Keratinocyte (primary cell): ENCODE data around the gene SIRT4. TPM values are rescaled to one million over a fixed set of nuclear protein-coding genes. Genes with fewer than 3 reads are reported as not detected.

Source experiments
- DNase-seq: peaks from one replicate; pipeline ENCODE4 v3.0.0-alpha.2; 2011; ENCODE audit warnings: low read depth, missing footprints, low spot score
- FAIRE-seq: peaks from 2 replicates; lab custom pipeline; 2011; peaks lifted over from hg19 to GRCh38; lab: Jason Lieb, UNC
- H2AFZ ChIP-seq: 2 replicates; pipeline ENCODE4 v1.6.0; 2012; ENCODE audit warnings: low read length, control low read depth, inconsistent platforms; ENCODE audit not compliant: control insufficient read depth
- H3K27ac ChIP-seq: 2 replicates; pipeline ENCODE4 v1.5.1; 2011; ENCODE audit warnings: low read length; ENCODE audit not compliant: control insufficient read depth, insufficient read depth
- H3K27me3 ChIP-seq: 3 replicates; pipeline ENCODE4 v1.6.0; 2011; ENCODE audit warnings: low read length; ENCODE audit not compliant: control insufficient read depth, insufficient read depth; ENCODE audit errors: extremely low read depth
- H3K36me3 ChIP-seq, 2 experiments: 2 replicates in 1 of 2; 3 replicates in 1 of 2; pipeline ENCODE4 v1.5.1; 2011; ENCODE audit warnings: low read length in 2 of 2, mild to moderate bottlenecking in 1 of 2; ENCODE audit not compliant: control insufficient read depth in 2 of 2, insufficient read depth in 2 of 2; ENCODE audit errors: extremely low read depth in 1 of 2
- H3K4me1 ChIP-seq: 3 replicates; pipeline ENCODE4 v1.5.1; 2011; ENCODE audit warnings: low read length; ENCODE audit not compliant: control insufficient read depth, insufficient read depth; ENCODE audit errors: extremely low read depth
- H3K4me2 ChIP-seq: 3 replicates; pipeline ENCODE4 v1.6.0; 2011; ENCODE audit warnings: low read depth, low read length; ENCODE audit not compliant: control insufficient read depth, insufficient read depth; ENCODE audit errors: extremely low read depth
- H3K4me3 ChIP-seq, 3 experiments: fragments of 200-600 bp in 1 of 3; sonication (generic) in 1 of 3; 2 replicates in 2 of 3; 3 replicates in 1 of 3; pipeline ENCODE4 v1.5.1; 2011 to 2016; ENCODE audit warnings: low read length in 3 of 3, mild to moderate bottlenecking in 3 of 3, control low read depth in 2 of 3, inconsistent platforms in 1 of 3, low read depth in 1 of 3, mixed read lengths in 1 of 3, mixed run types in 1 of 3, moderate library complexity in 1 of 3; ENCODE audit not compliant: control insufficient read depth in 2 of 3, insufficient read depth in 2 of 3; ENCODE audit errors: extremely low read depth in 1 of 3
- H3K79me2 ChIP-seq: 2 replicates; pipeline ENCODE4 v1.6.0; 2012; ENCODE audit warnings: low read length; ENCODE audit not compliant: control insufficient read depth, insufficient read depth
- H3K9ac ChIP-seq: 3 replicates; pipeline ENCODE4 v1.6.0; 2011; ENCODE audit warnings: low read length; ENCODE audit not compliant: control insufficient read depth, insufficient read depth; ENCODE audit errors: extremely low read depth
- H3K9me1 ChIP-seq: 3 replicates; pipeline ENCODE4 v1.6.0; 2011; ENCODE audit warnings: low read length; ENCODE audit not compliant: control insufficient read depth, insufficient read depth; ENCODE audit errors: extremely low read depth
- H3K9me3 ChIP-seq: 2 replicates; pipeline ENCODE4 v1.5.1; 2012; ENCODE audit warnings: low read depth, low read length; ENCODE audit not compliant: control insufficient read depth
- H4K20me1 ChIP-seq: 3 replicates; pipeline ENCODE4 v1.6.0; 2011; ENCODE audit warnings: low read length; ENCODE audit not compliant: control insufficient read depth, insufficient read depth; ENCODE audit errors: extremely low read depth
- EZH2 ChIP-seq: IDR thresholded peaks from one replicate; pipeline ENCODE4 v1.6.1; 2012; ENCODE audit warnings: inconsistent platforms, mild to moderate bottlenecking, low read length, moderate library complexity
- dilution Hi-C: fragments of 300-500 bp; cut with MboI; formaldehyde crosslinking; loops from one replicate; pipeline ENCODE4 v1.7.0; 2020; ENCODE audit warnings: low sequenced_read_pairs; ENCODE audit not compliant: extremely low pct_ligation_motif_present
- polyA plus RNA-seq, 5 experiments: library from polyadenylated mRNA; depleted of rRNA in 3 of 5; stranded (reverse) in 3 of 5; stranded (forward) in 1 of 5; unstranded in 1 of 5; fragments of >200 nt; gene quantifications; 1 replicate in 1 of 5; 2 replicates in 3 of 5; 3 replicates in 1 of 5; pipeline versions ENCODE4 v1.2.1 to v1.2.3, GENCODE V29; 2011 to 2012; ENCODE audit warnings: missing spikeins in 2 of 5, low read depth in 1 of 5, low replicate concordance in 1 of 5
- TF ChIP-seq, protein P1 (sequence below), 3 experiments: IDR thresholded peaks in 1 of 3; conservative IDR thresholded peaks in 1 of 3; optimal IDR thresholded peaks in 1 of 3; 2 replicates in 2 of 3; 3 replicates in 1 of 3; pipeline versions ENCODE3 to v1.5.1; 2011; ENCODE audit warnings: low read length in 3 of 3, mild to moderate bottlenecking in 3 of 3, moderate library complexity in 2 of 3, control low read depth in 1 of 3, inconsistent platforms in 1 of 3; ENCODE audit not compliant: insufficient read depth in 2 of 3; ENCODE audit errors: extremely low read depth in 1 of 3

Gene SIRT4
- polyA plus RNA-seq, 1 donor (not counting 4 experiments of a cell fraction or from before 2014, with no cell fraction given) = 0.98 TPM

- H3K4me3 ChIP-seq = no peak overlapping the region
- H3K4me2 ChIP-seq = no peak overlapping the region
- no peak overlapping the region for H3K27ac ChIP-seq
- no peak overlapping the region for H2AFZ ChIP-seq
- no peak overlapping the region for H3K9ac ChIP-seq
- H3K79me2 ChIP-seq = no peaks in the 10 kb centered on the region
- FAIRE-seq (no peak), DNase-seq (no peak)
- peaks cover 9% of the 10 kb centered on the region for H3K27me3 ChIP-seq
- H4K20me1 ChIP-seq = no peaks in the 10 kb centered on the region
- H3K36me3 ChIP-seq = no peaks in the 10 kb centered on the region
- dilution Hi-C loops = no loop called here
- H3K4me1 ChIP-seq = peaks cover 3% of the 10 kb centered on the region
- H3K9me1 ChIP-seq = no peaks in the 10 kb centered on the region
- TF ChIP-seq, protein P1, sequence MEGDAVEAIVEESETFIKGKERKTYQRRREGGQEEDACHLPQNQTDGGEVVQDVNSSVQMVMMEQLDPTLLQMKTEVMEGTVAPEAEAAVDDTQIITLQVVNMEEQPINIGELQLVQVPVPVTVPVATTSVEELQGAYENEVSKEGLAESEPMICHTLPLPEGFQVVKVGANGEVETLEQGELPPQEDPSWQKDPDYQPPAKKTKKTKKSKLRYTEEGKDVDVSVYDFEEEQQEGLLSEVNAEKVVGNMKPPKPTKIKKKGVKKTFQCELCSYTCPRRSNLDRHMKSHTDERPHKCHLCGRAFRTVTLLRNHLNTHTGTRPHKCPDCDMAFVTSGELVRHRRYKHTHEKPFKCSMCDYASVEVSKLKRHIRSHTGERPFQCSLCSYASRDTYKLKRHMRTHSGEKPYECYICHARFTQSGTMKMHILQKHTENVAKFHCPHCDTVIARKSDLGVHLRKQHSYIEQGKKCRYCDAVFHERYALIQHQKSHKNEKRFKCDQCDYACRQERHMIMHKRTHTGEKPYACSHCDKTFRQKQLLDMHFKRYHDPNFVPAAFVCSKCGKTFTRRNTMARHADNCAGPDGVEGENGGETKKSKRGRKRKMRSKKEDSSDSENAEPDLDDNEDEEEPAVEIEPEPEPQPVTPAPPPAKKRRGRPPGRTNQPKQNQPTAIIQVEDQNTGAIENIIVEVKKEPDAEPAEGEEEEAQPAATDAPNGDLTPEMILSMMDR (optimal IDR thresholded peaks at IDR 0.05 in 1 of 3, IDR thresholded peaks at IDR 0.05 in 1 of 3, conservative IDR thresholded peaks at IDR 0.05 in 1 of 3; ENCODE audit: extremely low read depth in 1 of 3, insufficient read depth in 2 of 3, low read length in 3 of 3) = no peak
- no peak for TF ChIP-seq EZH2
- no peaks in the 10 kb centered on the region for H3K9me3 ChIP-seq
Observed at GRCh38 chr12:120328228-120328627, 26.1 kb downstream of the SIRT4 start.

GRCh38 chr12:120331390-120331789 is 29.3 kb downstream of the SIRT4 start:
- TF ChIP-seq, protein P1 (optimal IDR thresholded peaks at IDR 0.05 in 1 of 3, IDR thresholded peaks at IDR 0.05 in 1 of 3, conservative IDR thresholded peaks at IDR 0.05 in 1 of 3; ENCODE audit: extremely low read depth in 1 of 3, insufficient read depth in 2 of 3, low read length in 3 of 3) = no peak
- no peak for TF ChIP-seq EZH2
- Histone ChIP-seq H3K4me1 (no peaks in the 10 kb centered on the region), H3K9me1 (no peaks in the 10 kb centered on the region), H3K27ac (no peak overlapping the region), H2AFZ (no peak overlapping the region), H4K20me1 (no peaks in the 10 kb centered on the region), H3K4me2 (no peak overlapping the region), H3K36me3 (no peaks in the 10 kb centered on the region), H3K4me3 (no peak overlapping the region), H3K9me3 (no peaks in the 10 kb centered on the region), H3K27me3 (peaks cover 9% of the 10 kb centered on the region), H3K9ac (no peak overlapping the region), H3K79me2 (no peaks in the 10 kb centered on the region)
- no peak for DNase-seq
- dilution Hi-C loops = no loop called here
- no peak for FAIRE-seq
